Measurements from ENCODE around the gene MCC. TPM values are rescaled to one million over a fixed set of nuclear protein-coding genes. Genes with fewer than 3 reads are reported as not detected.

The MCC gene
- total and polyA plus RNA-seq, 2 donors (not counting 1 experiment from before 2014, with no cell fraction given), result 3.2 to 41.3 TPM

GRCh38 chr5:113005454-113005853 lies 482.8 kb downstream of the MCC start:
- no peak overlapping the region for H3K4me3 ChIP-seq (replicated peaks in 1 of 4; ENCODE audit: control extremely low read depth in 1 of 4, insufficient read depth in 1 of 4, low read depth in 3 of 4, low read length in 4 of 4)
- H3K79me2 ChIP-seq (ENCODE audit: control insufficient read depth, insufficient read depth, low read length), result no peaks in the 10 kb centered on the region
- H3K4me2 ChIP-seq (ENCODE audit: extremely low read depth, insufficient read depth, low read length), result no peak overlapping the region
- no peaks in the 10 kb centered on the region for H3K27me3 ChIP-seq (ENCODE audit: control insufficient read depth, insufficient read depth, low read length)
- peak; percentile 29 to 64 for DNase-seq (ENCODE audit: low read depth in 2 of 2)
- H3K27ac ChIP-seq (ENCODE audit: insufficient read depth, low read length), result no peak overlapping the region
- H3K36me3 ChIP-seq (ENCODE audit: control insufficient read depth, insufficient read depth, low read length), result no peaks in the 10 kb centered on the region
- no peaks in the 10 kb centered on the region for H3K4me1 ChIP-seq (ENCODE audit: control insufficient read depth, extremely low read depth, insufficient read depth, low read length)
- no peaks in the 10 kb centered on the region for H3K9me3 ChIP-seq (ENCODE audit: control insufficient read depth, insufficient read depth, low read depth, low read length)
- H3K9ac ChIP-seq (ENCODE audit: insufficient read depth, low read length), result no peak overlapping the region
- no peaks in the 10 kb centered on the region for H4K20me1 ChIP-seq (ENCODE audit: control insufficient read depth, extremely low read depth, insufficient read depth, low read length)
- TF ChIP-seq EZH2 (IDR thresholded peaks at IDR 0.05; ENCODE audit: low read length, missing control alignments) (no peak), CTCF (conservative IDR thresholded peaks at IDR 0.05 in 1 of 2, IDR thresholded peaks at IDR 0.05 in 1 of 2; ENCODE audit: low read depth in 1 of 2, low read length in 2 of 2) (no peak)
- H2AFZ ChIP-seq (ENCODE audit: low read length), result no peak overlapping the region

- Histone ChIP-seq H3K36me3 (ENCODE audit: control insufficient read depth, insufficient read depth, low read length) (no peaks in the 10 kb centered on the region), H3K9me3 (ENCODE audit: control insufficient read depth, insufficient read depth, low read depth, low read length) (no peaks in the 10 kb centered on the region), H3K4me2 (ENCODE audit: extremely low read depth, insufficient read depth, low read length) (no peak overlapping the region), H3K4me1 (ENCODE audit: control insufficient read depth, extremely low read depth, insufficient read depth, low read length) (peaks cover 2% of the 10 kb centered on the region), H4K20me1 (ENCODE audit: control insufficient read depth, extremely low read depth, insufficient read depth, low read length) (no peaks in the 10 kb centered on the region), H3K27ac (ENCODE audit: insufficient read depth, low read length) (no peak overlapping the region), H3K79me2 (ENCODE audit: control insufficient read depth, insufficient read depth, low read length) (peaks cover under 1% of the 10 kb centered on the region), H3K27me3 (ENCODE audit: control insufficient read depth, insufficient read depth, low read length) (no peaks in the 10 kb centered on the region), H2AFZ (ENCODE audit: low read length) (no peak overlapping the region), H3K9ac (ENCODE audit: insufficient read depth, low read length) (no peak overlapping the region), H3K4me3 (replicated peaks in 1 of 4; ENCODE audit: control extremely low read depth in 1 of 4, insufficient read depth in 1 of 4, low read depth in 3 of 4, low read length in 4 of 4) (no peak overlapping the region)
- no peak for TF ChIP-seq CTCF (conservative IDR thresholded peaks at IDR 0.05 in 1 of 2, IDR thresholded peaks at IDR 0.05 in 1 of 2; ENCODE audit: low read depth in 1 of 2, low read length in 2 of 2)
- TF ChIP-seq EZH2 (IDR thresholded peaks at IDR 0.05; ENCODE audit: low read length, missing control alignments), result no peak
- no peak for DNase-seq (ENCODE audit: low read depth in 2 of 2)
Measured at GRCh38 chr5:113003763-113004162, 484.5 kb downstream of the MCC start.

- Histone ChIP-seq H3K4me3 (replicated peaks in 1 of 4; ENCODE audit: control extremely low read depth in 1 of 4, insufficient read depth in 1 of 4, low read depth in 3 of 4, low read length in 4 of 4) (no peak overlapping the region), H3K4me2 (ENCODE audit: extremely low read depth, insufficient read depth, low read length) (no peak overlapping the region), H2AFZ (ENCODE audit: low read length) (no peak overlapping the region), H3K27me3 (ENCODE audit: control insufficient read depth, insufficient read depth, low read length) (no peaks in the 10 kb centered on the region), H4K20me1 (ENCODE audit: control insufficient read depth, extremely low read depth, insufficient read depth, low read length) (no peaks in the 10 kb centered on the region), H3K4me1 (ENCODE audit: control insufficient read depth, extremely low read depth, insufficient read depth, low read length) (peaks cover 2% of the 10 kb centered on the region), H3K9me3 (ENCODE audit: control insufficient read depth, insufficient read depth, low read depth, low read length) (no peaks in the 10 kb centered on the region), H3K9ac (ENCODE audit: insufficient read depth, low read length) (no peak overlapping the region), H3K27ac (ENCODE audit: insufficient read depth, low read length) (no peak overlapping the region), H3K79me2 (ENCODE audit: control insufficient read depth, insufficient read depth, low read length) (peaks cover 3% of the 10 kb centered on the region), H3K36me3 (ENCODE audit: control insufficient read depth, insufficient read depth, low read length) (no peaks in the 10 kb centered on the region)
- TF ChIP-seq CTCF (conservative IDR thresholded peaks at IDR 0.05 in 1 of 2, IDR thresholded peaks at IDR 0.05 in 1 of 2; ENCODE audit: low read depth in 1 of 2, low read length in 2 of 2), result no peak
- no peak for TF ChIP-seq EZH2 (IDR thresholded peaks at IDR 0.05; ENCODE audit: low read length, missing control alignments)
- DNase-seq (ENCODE audit: low read depth in 2 of 2), result peak in 1 of 2 donors; percentile 32
Measured at GRCh38 chr5:113002423-113002822, 485.8 kb downstream of the MCC start.
